Measurements from ENCODE around the gene KCNH1. TPM values are rescaled to one million over a fixed set of nuclear protein-coding genes. Genes with fewer than 3 reads are reported as not detected.

KCNH1 gene
- total and polyA plus RNA-seq, 9 of the 15 experiments (the other 6 are each of a cell fraction or from before 2014, with no cell fraction given) = not detected

DNA sequence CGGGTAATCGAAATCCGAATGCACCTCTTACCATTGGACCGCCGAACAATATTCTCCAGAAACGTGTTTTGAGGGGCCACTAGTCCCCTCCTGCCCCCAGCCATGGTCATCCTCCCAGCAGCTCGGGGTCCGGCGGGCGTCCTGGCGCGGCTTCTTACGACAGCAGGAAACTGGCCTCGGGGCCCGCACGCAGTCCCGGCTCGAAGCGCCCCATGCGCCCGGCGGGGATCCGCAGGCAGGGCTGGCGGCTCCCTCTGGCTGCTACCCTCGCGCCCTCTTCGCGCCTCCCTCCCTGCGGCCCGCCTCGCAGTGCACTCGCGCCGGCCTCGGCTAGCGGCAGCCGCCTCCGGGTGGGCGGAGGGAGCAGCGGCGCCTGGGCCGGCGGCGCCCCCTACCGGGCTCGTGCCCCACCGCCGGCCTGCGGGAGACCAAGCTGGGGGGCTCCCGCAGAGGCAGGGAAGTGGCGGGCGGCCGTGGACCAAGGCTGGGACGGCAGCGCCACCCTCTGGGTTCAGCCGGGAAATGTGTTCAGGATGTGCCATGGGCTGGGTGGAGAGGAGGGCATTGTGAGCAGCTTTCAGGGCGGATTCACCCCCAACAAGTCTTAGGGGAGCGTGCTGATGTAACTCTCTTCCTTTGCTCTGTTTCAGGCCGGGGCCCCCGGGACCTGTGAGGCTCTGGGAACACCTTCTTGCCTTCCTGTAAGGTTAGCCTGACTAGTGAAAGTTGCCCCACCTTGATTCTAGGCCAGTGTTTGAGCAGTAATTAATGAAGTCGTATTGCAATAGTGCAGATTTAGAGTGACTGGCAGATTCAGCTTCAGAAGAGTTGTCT is at the start of gene KCNH1 (continued):
- TF ChIP-seq, protein P1, sequence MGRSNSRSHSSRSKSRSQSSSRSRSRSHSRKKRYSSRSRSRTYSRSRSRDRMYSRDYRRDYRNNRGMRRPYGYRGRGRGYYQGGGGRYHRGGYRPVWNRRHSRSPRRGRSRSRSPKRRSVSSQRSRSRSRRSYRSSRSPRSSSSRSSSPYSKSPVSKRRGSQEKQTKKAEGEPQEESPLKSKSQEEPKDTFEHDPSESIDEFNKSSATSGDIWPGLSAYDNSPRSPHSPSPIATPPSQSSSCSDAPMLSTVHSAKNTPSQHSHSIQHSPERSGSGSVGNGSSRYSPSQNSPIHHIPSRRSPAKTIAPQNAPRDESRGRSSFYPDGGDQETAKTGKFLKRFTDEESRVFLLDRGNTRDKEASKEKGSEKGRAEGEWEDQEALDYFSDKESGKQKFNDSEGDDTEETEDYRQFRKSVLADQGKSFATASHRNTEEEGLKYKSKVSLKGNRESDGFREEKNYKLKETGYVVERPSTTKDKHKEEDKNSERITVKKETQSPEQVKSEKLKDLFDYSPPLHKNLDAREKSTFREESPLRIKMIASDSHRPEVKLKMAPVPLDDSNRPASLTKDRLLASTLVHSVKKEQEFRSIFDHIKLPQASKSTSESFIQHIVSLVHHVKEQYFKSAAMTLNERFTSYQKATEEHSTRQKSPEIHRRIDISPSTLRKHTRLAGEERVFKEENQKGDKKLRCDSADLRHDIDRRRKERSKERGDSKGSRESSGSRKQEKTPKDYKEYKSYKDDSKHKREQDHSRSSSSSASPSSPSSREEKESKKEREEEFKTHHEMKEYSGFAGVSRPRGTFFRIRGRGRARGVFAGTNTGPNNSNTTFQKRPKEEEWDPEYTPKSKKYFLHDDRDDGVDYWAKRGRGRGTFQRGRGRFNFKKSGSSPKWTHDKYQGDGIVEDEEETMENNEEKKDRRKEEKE (IDR thresholded peaks at IDR 0.05; ENCODE audit: borderline replicate concordance in 1 of 2, control insufficient read depth in 1 of 2, low read depth in 2 of 2, low read length in 1 of 2) = 0 out of 4 replicates have a peak, but pooled peaks of 1 of the 2 experiments have one; percentile 36
- TF ChIP-seq WHSC1 (IDR thresholded peaks at IDR 0.05; ENCODE audit: low read length) = no peak
- peak; percentile 48 for TF ChIP-seq HCFC1 (IDR thresholded peaks at IDR 0.05; ENCODE audit: low read depth, low read length)
- TF ChIP-seq ZBTB1 (CRISPR knock-in tag; IDR thresholded peaks at IDR 0.05; ENCODE audit: borderline replicate concordance, low read depth) = peak; percentile 29; the same call in 1 of the 2 replicates
- TF ChIP-seq, protein P2, sequence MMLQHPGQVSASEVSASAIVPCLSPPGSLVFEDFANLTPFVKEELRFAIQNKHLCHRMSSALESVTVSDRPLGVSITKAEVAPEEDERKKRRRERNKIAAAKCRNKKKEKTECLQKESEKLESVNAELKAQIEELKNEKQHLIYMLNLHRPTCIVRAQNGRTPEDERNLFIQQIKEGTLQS (IDR thresholded peaks at IDR 0.05) = no peak
- TF ChIP-seq, protein P2 (CRISPR knock-in tag; conservative IDR thresholded peaks at IDR 0.05) = 0 out of 2 replicates have a peak, but pooled peaks have one; percentile 29
- TF ChIP-seq, protein P3, sequence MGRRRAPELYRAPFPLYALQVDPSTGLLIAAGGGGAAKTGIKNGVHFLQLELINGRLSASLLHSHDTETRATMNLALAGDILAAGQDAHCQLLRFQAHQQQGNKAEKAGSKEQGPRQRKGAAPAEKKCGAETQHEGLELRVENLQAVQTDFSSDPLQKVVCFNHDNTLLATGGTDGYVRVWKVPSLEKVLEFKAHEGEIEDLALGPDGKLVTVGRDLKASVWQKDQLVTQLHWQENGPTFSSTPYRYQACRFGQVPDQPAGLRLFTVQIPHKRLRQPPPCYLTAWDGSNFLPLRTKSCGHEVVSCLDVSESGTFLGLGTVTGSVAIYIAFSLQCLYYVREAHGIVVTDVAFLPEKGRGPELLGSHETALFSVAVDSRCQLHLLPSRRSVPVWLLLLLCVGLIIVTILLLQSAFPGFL (CRISPR knock-in tag; IDR thresholded peaks at IDR 0.05) = 0 out of 2 replicates have a peak, but pooled peaks have one; percentile 33
- TF ChIP-seq, protein P4, sequence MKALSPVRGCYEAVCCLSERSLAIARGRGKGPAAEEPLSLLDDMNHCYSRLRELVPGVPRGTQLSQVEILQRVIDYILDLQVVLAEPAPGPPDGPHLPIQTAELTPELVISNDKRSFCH (CRISPR knock-in tag; IDR thresholded peaks at IDR 0.05) = no peak
- TF ChIP-seq, protein P4 (tag; IDR thresholded peaks at IDR 0.05) = peak; percentile 81
- TF ChIP-seq BRCA1 (IDR thresholded peaks at IDR 0.05) = no peak
- no peak for TF ChIP-seq BRCA1 (CRISPR knock-in tag; IDR thresholded peaks at IDR 0.05)
- TF ChIP-seq ETV6 (IDR thresholded peaks at IDR 0.05; ENCODE audit: borderline replicate concordance in 1 of 2, low read depth in 2 of 2, low read length in 1 of 2) = no peak
- TF ChIP-seq ETV6 (CRISPR knock-in tag; IDR thresholded peaks at IDR 0.05; ENCODE audit: borderline replicate concordance) = no peak
- no peak for TF ChIP-seq TEAD4 (IDR thresholded peaks at IDR 0.05; ENCODE audit: low read length)
- TF ChIP-seq TEAD4 (CRISPR knock-in tag; IDR thresholded peaks at IDR 0.05; ENCODE audit: borderline replicate concordance) = 0 out of 2 replicates have a peak, but pooled peaks have one; percentile 29
- TF ChIP-seq FOXP1 (CRISPR knock-in tag; IDR thresholded peaks at IDR 0.05) = peak; percentile 73; the same call in 1 of the 2 replicates
- TF ChIP-seq, protein P5, sequence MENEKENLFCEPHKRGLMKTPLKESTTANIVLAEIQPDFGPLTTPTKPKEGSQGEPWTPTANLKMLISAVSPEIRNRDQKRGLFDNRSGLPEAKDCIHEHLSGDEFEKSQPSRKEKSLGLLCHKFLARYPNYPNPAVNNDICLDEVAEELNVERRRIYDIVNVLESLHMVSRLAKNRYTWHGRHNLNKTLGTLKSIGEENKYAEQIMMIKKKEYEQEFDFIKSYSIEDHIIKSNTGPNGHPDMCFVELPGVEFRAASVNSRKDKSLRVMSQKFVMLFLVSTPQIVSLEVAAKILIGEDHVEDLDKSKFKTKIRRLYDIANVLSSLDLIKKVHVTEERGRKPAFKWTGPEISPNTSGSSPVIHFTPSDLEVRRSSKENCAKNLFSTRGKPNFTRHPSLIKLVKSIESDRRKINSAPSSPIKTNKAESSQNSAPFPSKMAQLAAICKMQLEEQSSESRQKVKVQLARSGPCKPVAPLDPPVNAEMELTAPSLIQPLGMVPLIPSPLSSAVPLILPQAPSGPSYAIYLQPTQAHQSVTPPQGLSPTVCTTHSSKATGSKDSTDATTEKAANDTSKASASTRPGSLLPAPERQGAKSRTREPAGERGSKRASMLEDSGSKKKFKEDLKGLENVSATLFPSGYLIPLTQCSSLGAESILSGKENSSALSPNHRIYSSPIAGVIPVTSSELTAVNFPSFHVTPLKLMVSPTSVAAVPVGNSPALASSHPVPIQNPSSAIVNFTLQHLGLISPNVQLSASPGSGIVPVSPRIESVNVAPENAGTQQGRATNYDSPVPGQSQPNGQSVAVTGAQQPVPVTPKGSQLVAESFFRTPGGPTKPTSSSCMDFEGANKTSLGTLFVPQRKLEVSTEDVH (IDR thresholded peaks at IDR 0.05; ENCODE audit: low read depth, partially characterized antibody) = no peak
